Raji (cell line): ENCODE data around the gene FARP1.

Experiments used
- POLR2A ChIP-seq: IDR thresholded peaks from 2 replicates; pipeline ENCODE4 v1.6.1; 2011; ENCODE audit warnings: low read depth, low read length, control low read depth; ENCODE audit not compliant: insufficient read depth

The FARP1 gene

DNA sequence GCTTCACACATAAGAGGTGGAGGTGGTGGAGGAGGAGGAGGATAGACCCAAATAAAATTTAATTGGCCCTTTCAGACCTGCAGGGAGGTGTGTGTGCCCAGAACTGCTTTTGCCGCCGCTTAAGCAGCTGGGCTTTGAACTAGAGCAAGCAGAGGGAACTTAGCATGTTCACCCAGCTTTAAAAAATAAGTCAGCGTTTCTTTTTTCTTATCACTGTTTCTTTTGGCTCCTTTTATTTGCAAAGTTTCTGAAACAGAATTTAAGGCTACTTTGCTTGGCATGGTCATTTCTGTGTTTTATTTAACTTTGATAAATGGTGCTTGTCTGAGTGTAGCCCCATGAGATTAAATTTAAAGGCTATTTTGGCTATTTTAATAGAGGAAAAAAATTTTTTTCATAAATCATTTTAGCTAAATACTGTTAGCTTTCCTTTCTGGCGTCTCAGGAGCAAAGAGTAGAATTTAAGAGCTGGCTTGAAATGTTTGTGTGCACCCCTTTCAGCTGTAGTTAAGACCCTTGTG is 77.4 kb downstream of the FARP1 start:
- no peak for TF ChIP-seq POLR2A

GRCh38 chr13:98221234-98221633 is 78.3 kb downstream of the FARP1 start:
- no peak for TF ChIP-seq POLR2A

- TF ChIP-seq POLR2A, result no peak
Observed at GRCh38 chr13:98222081-98222554, 79.2 kb downstream of the FARP1 start.

GRCh38 chr13:98222816-98223215 is 79.9 kb downstream of the FARP1 start:
- TF ChIP-seq POLR2A, result no peak

- no peak for TF ChIP-seq POLR2A
Observed at GRCh38 chr13:98223741-98224140, 80.8 kb downstream of the FARP1 start.

DNA sequence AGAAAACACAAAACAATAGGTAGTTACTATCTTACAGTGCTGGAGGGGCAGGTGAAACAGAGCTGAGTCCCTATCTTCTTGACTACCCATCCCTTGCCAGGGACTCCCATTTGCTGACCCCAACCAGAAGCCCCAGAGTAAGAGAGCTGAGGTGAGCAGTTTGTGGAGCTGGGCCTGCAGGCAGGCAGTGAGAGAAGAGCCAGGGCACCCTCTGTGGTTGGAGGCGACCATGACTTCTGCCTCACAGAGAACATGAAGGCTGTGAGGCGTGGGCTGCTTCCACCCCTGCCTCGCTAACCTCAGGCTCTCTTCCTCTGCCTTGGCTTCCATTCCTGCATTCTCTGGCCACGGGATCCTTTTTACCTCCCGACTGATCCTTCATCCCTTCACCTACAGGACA is 81.7 kb downstream of the FARP1 start:
- no peak for TF ChIP-seq POLR2A

- no peak for TF ChIP-seq POLR2A
Observed at GRCh38 chr13:98225036-98225940, 82.4 kb downstream of the FARP1 start.

GRCh38 chr13:98226496-98226895 is 83.6 kb downstream of the FARP1 start:
- TF ChIP-seq POLR2A, result no peak

GRCh38 chr13:98228661-98229341 is 85.9 kb downstream of the FARP1 start:
- no peak for TF ChIP-seq POLR2A

DNA sequence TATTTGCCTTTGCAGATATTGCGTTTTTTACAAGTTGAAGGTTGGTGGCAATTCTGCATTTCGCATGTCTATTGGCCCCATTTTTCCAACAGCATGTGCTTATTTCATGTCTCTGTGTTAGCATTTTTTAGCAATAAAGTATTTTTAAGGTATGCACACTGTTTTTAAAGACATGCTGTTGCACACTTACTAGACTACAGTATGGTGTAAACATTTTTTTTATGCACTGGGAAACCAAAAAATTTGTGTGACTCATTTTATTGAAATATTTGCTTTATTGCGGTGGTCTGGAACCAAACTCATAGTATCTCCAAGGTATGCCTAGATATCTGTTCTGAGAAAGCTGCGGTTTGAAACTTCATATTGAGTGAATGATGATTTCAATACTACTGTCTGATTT is 89.6 kb downstream of the FARP1 start:
- TF ChIP-seq POLR2A, result no peak

- TF ChIP-seq POLR2A, result no peak
Observed at GRCh38 chr13:98233127-98233526, 90.2 kb downstream of the FARP1 start.

GRCh38 chr13:98234348-98234747 is 91.5 kb downstream of the FARP1 start:
- TF ChIP-seq POLR2A, result no peak

- no peak for TF ChIP-seq POLR2A
Observed at GRCh38 chr13:98236197-98236596, 93.3 kb downstream of the FARP1 start.

DNA sequence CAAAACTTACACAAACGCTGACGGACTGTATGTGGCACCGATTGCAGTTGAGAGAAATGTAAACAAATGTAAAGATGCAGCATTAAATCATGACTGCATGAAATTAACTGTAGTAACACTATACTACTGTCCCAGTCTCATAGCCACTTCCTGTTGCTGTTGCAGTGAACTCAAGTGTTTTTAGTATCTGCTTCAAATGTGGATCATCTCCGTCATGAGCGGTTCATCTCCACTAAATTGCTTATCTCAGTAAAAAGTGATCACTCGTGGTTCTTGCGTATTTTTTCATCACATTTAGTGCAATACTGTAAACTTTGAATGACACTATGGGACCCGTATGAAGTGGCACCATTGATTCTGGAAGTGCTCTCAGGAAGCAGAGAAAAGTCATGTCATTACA is 94.4 kb downstream of the FARP1 start:
- TF ChIP-seq POLR2A, result no peak

- no peak for TF ChIP-seq POLR2A
Observed at GRCh38 chr13:98239162-98240076, 96.5 kb downstream of the FARP1 start.
